NCI-H526 (cell line): Measurements from ENCODE around the gene HDAC7.

Experiments
- DNase-seq, 2 experiments: peaks; one replicate each; lab custom pipeline; 2025; lab: John Stamatoyannopoulos, UW

The HDAC7 gene

GRCh38 chr12:47819896-47820630, at the start of gene HDAC7:
TSS of gene HDAC7 (minus strand) at chr12:47819903. CDS start at chr12:47819785, 118 bp downstream.
- DNase-seq: peak; percentile 28 to 81

- no peak for DNase-seq
Measured at GRCh38 chr12:47868552-47869031, 48.9 kb upstream of the HDAC7 start.

- DNase-seq: no peak
Measured at GRCh38 chr12:47868041-47868440, 48.3 kb upstream of the HDAC7 start.

- no peak for DNase-seq
Measured at GRCh38 chr12:47867495-47867941, 47.8 kb upstream of the HDAC7 start.

GRCh38 chr12:47864646-47865235, 45.0 kb upstream of the HDAC7 start:
- no peak for DNase-seq

GRCh38 chr12:47863985-47864384, 44.3 kb upstream of the HDAC7 start:
- DNase-seq: no peak

GRCh38 chr12:47863467-47863866, 43.8 kb upstream of the HDAC7 start:
- no peak for DNase-seq

- DNase-seq: no peak
Measured at GRCh38 chr12:47862881-47863280, 43.2 kb upstream of the HDAC7 start.

- no peak for DNase-seq
Measured at GRCh38 chr12:47862167-47862750, 42.6 kb upstream of the HDAC7 start.

GRCh38 chr12:47860873-47861272, 41.2 kb upstream of the HDAC7 start:
- no peak for DNase-seq

GRCh38 chr12:47860279-47860841, 40.7 kb upstream of the HDAC7 start:
- DNase-seq: no peak

GRCh38 chr12:47858511-47859266, 39.0 kb upstream of the HDAC7 start:
- DNase-seq: no peak

- DNase-seq: no peak
Measured at GRCh38 chr12:47856721-47857575, 37.2 kb upstream of the HDAC7 start.

- no peak for DNase-seq
Measured at GRCh38 chr12:47856094-47856493, 36.4 kb upstream of the HDAC7 start.

GRCh38 chr12:47855502-47855901, 35.8 kb upstream of the HDAC7 start:
- no peak for DNase-seq

GRCh38 chr12:47854531-47854930, 34.8 kb upstream of the HDAC7 start:
- DNase-seq: no peak

- DNase-seq: no peak
Measured at GRCh38 chr12:47852096-47852571, 32.4 kb upstream of the HDAC7 start.

GRCh38 chr12:47851303-47851952, 31.7 kb upstream of the HDAC7 start:
- no peak for DNase-seq

GRCh38 chr12:47850153-47851084, 30.7 kb upstream of the HDAC7 start:
- DNase-seq: no peak
